Tongue (tissue), 1 donor: ENCODE measurements around the gene PROM2. TPM values are rescaled to one million over a fixed set of nuclear protein-coding genes. Genes with fewer than 3 reads are reported as not detected.

Experiments used
- total RNA-seq: library from RNA; depleted of rRNA; stranded (reverse); fragments of >200 nt; gene quantifications from one replicate; pipeline ENCODE4 v1.2.3, GENCODE V29; 2014

PROM2 gene
- total RNA-seq, 1 donor from 2014 or later, result 12.6 TPM

Other genes with a start within 250 kb of the PROM2 start
- 16.9 TPM for gene MAL, start 248.7 kb upstream of the PROM2 start, total RNA-seq
- 55.6 TPM for gene MRPS5, start 152.6 kb upstream of the PROM2 start, total RNA-seq
- 31.4 TPM for gene ZNF514, start 114.6 kb upstream of the PROM2 start, total RNA-seq
- gene ZNF2, start 108.6 kb upstream of the PROM2 start, total RNA-seq, result 7.9 TPM
- 11.7 TPM for gene ZNF892, start 66.9 kb upstream of the PROM2 start, total RNA-seq
- 8.8 TPM for gene KCNIP3, start 22.9 kb downstream of the PROM2 start, total RNA-seq
- 20.8 TPM for gene FAHD2A, start 128.3 kb downstream of the PROM2 start, total RNA-seq
- gene TRIM43B, start 210.3 kb downstream of the PROM2 start, total RNA-seq, result not detected